ENCODE measurements around the gene DKK3. TPM values are rescaled to one million over a fixed set of nuclear protein-coding genes. Genes with fewer than 3 reads are reported as not detected.

The DKK3 gene
- total RNA-seq, 1 experiment from 2014 or later, result 156 TPM

GRCh38 chr11:11935536-11935935, 72.9 kb downstream of the DKK3 start:
- Mint-ChIP-seq H3K4me1 (ENCODE audit: low read depth, unreplicated experiment) (peaks cover 8% of the 10 kb centered on the region), H3K9me3 (ENCODE audit: unreplicated experiment) (no peaks in the 10 kb centered on the region), H3K4me3 (ENCODE audit: unreplicated experiment) (no peak overlapping the region), H3K27me3 (ENCODE audit: insufficient read depth, unreplicated experiment) (no peaks in the 10 kb centered on the region), H3K36me3 (ENCODE audit: insufficient read depth, unreplicated experiment) (peaks cover 54% of the 10 kb centered on the region), H3K27ac (ENCODE audit: unreplicated experiment) (no peak overlapping the region)
- no TSS peak for BruUV-seq (replicated peaks)
- Histone ChIP-seq H3K4me3 (ENCODE audit: low read depth, low read length) (no peak overlapping the region), H3K27me3 (replicated peaks; ENCODE audit: control insufficient read depth, insufficient read depth, low read length) (no peaks in the 10 kb centered on the region), H3K9me3 (no peaks in the 10 kb centered on the region), H3K36me3 (ENCODE audit: control insufficient read depth, insufficient read depth, low read length) (no peaks in the 10 kb centered on the region; the same call in 1 of the 2 replicates), H3K4me1 (no peaks in the 10 kb centered on the region)
- ChIA-PET POLR2A (no interaction called here), CTCF (interaction anchor here (0.6 kb wide), 1 partner anchor 29 kb away, joined by 3 read pairs; no protein-coding TSS in a partner anchor)
- DNase-seq, result no peak
- intact Hi-C loops (cut with micrococcal nuclease; ENCODE audit: unreplicated experiment), result no loop called here
- TF ChIP-seq CTCF (IDR thresholded peaks at IDR 0.05; ENCODE audit: insufficient read depth in 1 of 2, low read depth in 1 of 2, low read length in 1 of 2, severe bottlenecking in 1 of 2, unreplicated experiment in 1 of 2), result no peak

GRCh38 chr11:11931461-11932055, 76.9 kb downstream of the DKK3 start:
- DNase-seq, result peak in 1 of 2 experiments; percentile 39
- H3K36me3 ChIP-seq (ENCODE audit: control insufficient read depth, insufficient read depth, low read length), result no peaks in the 10 kb centered on the region; the same call in 1 of the 2 replicates
- intact Hi-C loops (cut with micrococcal nuclease; ENCODE audit: unreplicated experiment), result loop anchor here (1.0 kb wide), 2 partner anchors 113 to 350 kb away; no protein-coding TSS in a partner anchor
- H3K27me3 ChIP-seq (replicated peaks; ENCODE audit: control insufficient read depth, insufficient read depth, low read length), result no peaks in the 10 kb centered on the region
- Mint-ChIP-seq H3K9me3 (ENCODE audit: unreplicated experiment) (no peaks in the 10 kb centered on the region), H3K4me1 (ENCODE audit: low read depth, unreplicated experiment) (no peaks in the 10 kb centered on the region), H3K27me3 (ENCODE audit: insufficient read depth, unreplicated experiment) (no peaks in the 10 kb centered on the region), H3K36me3 (ENCODE audit: insufficient read depth, unreplicated experiment) (peaks cover 48% of the 10 kb centered on the region), H3K27ac (ENCODE audit: unreplicated experiment) (no peak overlapping the region), H3K4me3 (ENCODE audit: unreplicated experiment) (no peak overlapping the region)
- peak; percentile 56 to 65 for TF ChIP-seq CTCF (IDR thresholded peaks at IDR 0.05; ENCODE audit: insufficient read depth in 1 of 2, low read depth in 1 of 2, low read length in 1 of 2, severe bottlenecking in 1 of 2, unreplicated experiment in 1 of 2)
- no peaks in the 10 kb centered on the region for H3K9me3 ChIP-seq
- POLR2A ChIA-PET, result no interaction called here
- BruUV-seq (replicated peaks), result no TSS peak
- CTCF ChIA-PET, result interaction anchor here (0.7 to 2.3 kb wide), 2 partner anchors 36 to 113 kb away, joined by 3 to 26 read pairs; no protein-coding TSS in a partner anchor
- no peak overlapping the region for H3K4me3 ChIP-seq (ENCODE audit: low read depth, low read length)
- no peaks in the 10 kb centered on the region for H3K4me1 ChIP-seq

GRCh38 chr11:11929920-11930319, 78.5 kb downstream of the DKK3 start:
- Histone ChIP-seq H3K9me3 (no peaks in the 10 kb centered on the region), H3K27me3 (replicated peaks; ENCODE audit: control insufficient read depth, insufficient read depth, low read length) (no peaks in the 10 kb centered on the region), H3K4me3 (ENCODE audit: low read depth, low read length) (no peak overlapping the region), H3K4me1 (no peaks in the 10 kb centered on the region), H3K36me3 (ENCODE audit: control insufficient read depth, insufficient read depth, low read length) (no peaks in the 10 kb centered on the region)
- no peak for DNase-seq
- H3K4me1 Mint-ChIP-seq (ENCODE audit: low read depth, unreplicated experiment), result no peaks in the 10 kb centered on the region
- intact Hi-C loops (cut with micrococcal nuclease; ENCODE audit: unreplicated experiment), result no loop called here
- no peak overlapping the region for H3K27ac Mint-ChIP-seq (ENCODE audit: unreplicated experiment)
- TF ChIP-seq CTCF (IDR thresholded peaks at IDR 0.05; ENCODE audit: insufficient read depth in 1 of 2, low read depth in 1 of 2, low read length in 1 of 2, severe bottlenecking in 1 of 2, unreplicated experiment in 1 of 2), result no peak
- H3K4me3 Mint-ChIP-seq (ENCODE audit: unreplicated experiment), result no peak overlapping the region
- POLR2A ChIA-PET, result no interaction called here
- no peaks in the 10 kb centered on the region for H3K9me3 Mint-ChIP-seq (ENCODE audit: unreplicated experiment)
- peaks cover 53% of the 10 kb centered on the region for H3K36me3 Mint-ChIP-seq (ENCODE audit: insufficient read depth, unreplicated experiment)
- no TSS peak for BruUV-seq (replicated peaks)
- CTCF ChIA-PET, result no interaction called here
- H3K27me3 Mint-ChIP-seq (ENCODE audit: insufficient read depth, unreplicated experiment), result no peaks in the 10 kb centered on the region
